ENCODE results near the gene PHLDA2.

PHLDA2 gene

GRCh38 chr11:2915473-2915872 is 13.7 kb downstream of the PHLDA2 start:
- Histone ChIP-seq H3K27me3 (ENCODE audit: control insufficient read depth, low read length) (no peaks in the 10 kb centered on the region), H3K4me3 (ENCODE audit: low read length) (no peak overlapping the region), H3K36me3 (ENCODE audit: control insufficient read depth, low read length) (no peaks in the 10 kb centered on the region), H3K9me3 (ENCODE audit: control insufficient read depth, insufficient read depth, low read length) (no peaks in the 10 kb centered on the region), H4K20me1 (ENCODE audit: control insufficient read depth, insufficient read depth, low read depth, low read length) (no peaks in the 10 kb centered on the region), H3K27ac (ENCODE audit: low read depth, low read length) (no peak overlapping the region), H3F3A (ENCODE audit: control insufficient read depth, insufficient read depth) (no peaks in the 10 kb centered on the region), H3K4me1 (ENCODE audit: control insufficient read depth, low read length) (peaks cover 16% of the 10 kb centered on the region), H3K79me2 (ENCODE audit: control insufficient read depth, low read length) (no peaks in the 10 kb centered on the region), H3K4me2 (ENCODE audit: low read length) (no peak overlapping the region), H3K9me2 (replicated peaks; ENCODE audit: control insufficient read depth, low read length) (no peaks in the 10 kb centered on the region)
- TF ChIP-seq CTCF (IDR thresholded peaks at IDR 0.05; ENCODE audit: low read depth, low read length, poor library complexity, severe bottlenecking) (no peak), EZH2phosphoT487 (IDR thresholded peaks at IDR 0.05; ENCODE audit: borderline replicate concordance, low read length) (no peak)

GRCh38 chr11:2914455-2915195 is 14.6 kb downstream of the PHLDA2 start:
- H3K9me3 ChIP-seq (ENCODE audit: control insufficient read depth, insufficient read depth, low read length) = no peaks in the 10 kb centered on the region
- H3F3A ChIP-seq (ENCODE audit: control insufficient read depth, insufficient read depth) = no peaks in the 10 kb centered on the region
- no peak overlapping the region for H3K4me2 ChIP-seq (ENCODE audit: low read length)
- no peaks in the 10 kb centered on the region for H3K79me2 ChIP-seq (ENCODE audit: control insufficient read depth, low read length)
- no peaks in the 10 kb centered on the region for H3K36me3 ChIP-seq (ENCODE audit: control insufficient read depth, low read length)
- H3K9me2 ChIP-seq (replicated peaks; ENCODE audit: control insufficient read depth, low read length) = no peaks in the 10 kb centered on the region
- H3K4me1 ChIP-seq (ENCODE audit: control insufficient read depth, low read length) = peaks cover 16% of the 10 kb centered on the region
- no peaks in the 10 kb centered on the region for H4K20me1 ChIP-seq (ENCODE audit: control insufficient read depth, insufficient read depth, low read depth, low read length)
- no peak for TF ChIP-seq CTCF (IDR thresholded peaks at IDR 0.05; ENCODE audit: low read depth, low read length, poor library complexity, severe bottlenecking)
- no peak for TF ChIP-seq EZH2phosphoT487 (IDR thresholded peaks at IDR 0.05; ENCODE audit: borderline replicate concordance, low read length)
- H3K27me3 ChIP-seq (ENCODE audit: control insufficient read depth, low read length) = no peaks in the 10 kb centered on the region
- H3K27ac ChIP-seq (ENCODE audit: low read depth, low read length) = no peak overlapping the region
- no peak overlapping the region for H3K4me3 ChIP-seq (ENCODE audit: low read length)

GRCh38 chr11:2913776-2914175 is 15.4 kb downstream of the PHLDA2 start:
- Histone ChIP-seq H3K79me2 (ENCODE audit: control insufficient read depth, low read length) (no peaks in the 10 kb centered on the region), H3K36me3 (ENCODE audit: control insufficient read depth, low read length) (no peaks in the 10 kb centered on the region), H3K27ac (ENCODE audit: low read depth, low read length) (no peak overlapping the region), H3K4me1 (ENCODE audit: control insufficient read depth, low read length) (peaks cover 16% of the 10 kb centered on the region), H3K9me3 (ENCODE audit: control insufficient read depth, insufficient read depth, low read length) (no peaks in the 10 kb centered on the region), H3K4me3 (ENCODE audit: low read length) (no peak overlapping the region), H3K4me2 (ENCODE audit: low read length) (peak overlapping the region; percentile 27), H4K20me1 (ENCODE audit: control insufficient read depth, insufficient read depth, low read depth, low read length) (no peaks in the 10 kb centered on the region), H3K27me3 (ENCODE audit: control insufficient read depth, low read length) (no peaks in the 10 kb centered on the region), H3F3A (ENCODE audit: control insufficient read depth, insufficient read depth) (no peaks in the 10 kb centered on the region), H3K9me2 (replicated peaks; ENCODE audit: control insufficient read depth, low read length) (no peaks in the 10 kb centered on the region)
- TF ChIP-seq CTCF (IDR thresholded peaks at IDR 0.05; ENCODE audit: low read depth, low read length, poor library complexity, severe bottlenecking) (no peak), EZH2phosphoT487 (IDR thresholded peaks at IDR 0.05; ENCODE audit: borderline replicate concordance, low read length) (no peak)

All from DOHH2 (cell line).